ENCODE measurements around the gene ALDH1A2. TPM values are rescaled to one million over a fixed set of nuclear protein-coding genes. Genes with fewer than 3 reads are reported as not detected.

ALDH1A2 gene
- polyA plus RNA-seq, 1 experiment: 0.68 TPM

- TF ChIP-seq, protein P1, sequence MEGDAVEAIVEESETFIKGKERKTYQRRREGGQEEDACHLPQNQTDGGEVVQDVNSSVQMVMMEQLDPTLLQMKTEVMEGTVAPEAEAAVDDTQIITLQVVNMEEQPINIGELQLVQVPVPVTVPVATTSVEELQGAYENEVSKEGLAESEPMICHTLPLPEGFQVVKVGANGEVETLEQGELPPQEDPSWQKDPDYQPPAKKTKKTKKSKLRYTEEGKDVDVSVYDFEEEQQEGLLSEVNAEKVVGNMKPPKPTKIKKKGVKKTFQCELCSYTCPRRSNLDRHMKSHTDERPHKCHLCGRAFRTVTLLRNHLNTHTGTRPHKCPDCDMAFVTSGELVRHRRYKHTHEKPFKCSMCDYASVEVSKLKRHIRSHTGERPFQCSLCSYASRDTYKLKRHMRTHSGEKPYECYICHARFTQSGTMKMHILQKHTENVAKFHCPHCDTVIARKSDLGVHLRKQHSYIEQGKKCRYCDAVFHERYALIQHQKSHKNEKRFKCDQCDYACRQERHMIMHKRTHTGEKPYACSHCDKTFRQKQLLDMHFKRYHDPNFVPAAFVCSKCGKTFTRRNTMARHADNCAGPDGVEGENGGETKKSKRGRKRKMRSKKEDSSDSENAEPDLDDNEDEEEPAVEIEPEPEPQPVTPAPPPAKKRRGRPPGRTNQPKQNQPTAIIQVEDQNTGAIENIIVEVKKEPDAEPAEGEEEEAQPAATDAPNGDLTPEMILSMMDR (IDR thresholded peaks at IDR 0.05; ENCODE audit: low read depth, low read length): no peak
- DNase-seq (ENCODE audit: low read depth, low spot score): no peak
- Histone ChIP-seq H3K4me3 (ENCODE audit: low read depth, low read length) (no peak overlapping the region), H3K27ac (ENCODE audit: low read depth, low read length) (no peak overlapping the region), H3K9me3 (ENCODE audit: control insufficient read depth, insufficient read depth, low read length) (peaks cover 8% of the 10 kb centered on the region; the same call in 1 of the 2 replicates), H3K27me3 (ENCODE audit: control insufficient read depth, insufficient read depth, low read length) (peaks cover 35% of the 10 kb centered on the region)
- CTCF ChIA-PET: no interaction called here
- POLR2A ChIA-PET: no interaction called here
Observed at GRCh38 chr15:58064980-58065444, 499 bp downstream of the ALDH1A2 start.

- Histone ChIP-seq H3K27me3 (ENCODE audit: control insufficient read depth, insufficient read depth, low read length) (peaks cover 33% of the 10 kb centered on the region), H3K9me3 (ENCODE audit: control insufficient read depth, insufficient read depth, low read length) (peaks cover 8% of the 10 kb centered on the region; the same call in 1 of the 2 replicates), H3K27ac (ENCODE audit: low read depth, low read length) (no peak overlapping the region), H3K4me3 (ENCODE audit: low read depth, low read length) (no peak overlapping the region)
- DNase-seq (ENCODE audit: low read depth, low spot score): no peak
- CTCF ChIA-PET: interaction anchor here (1.6 kb wide), 1 partner anchor 22 kb away, joined by 5 read pairs; no protein-coding TSS in a partner anchor
- TF ChIP-seq, protein P1 (IDR thresholded peaks at IDR 0.05; ENCODE audit: low read depth, low read length): no peak
- POLR2A ChIA-PET: no interaction called here
Observed at GRCh38 chr15:58064082-58064979, 1.2 kb downstream of the ALDH1A2 start.

DNA sequence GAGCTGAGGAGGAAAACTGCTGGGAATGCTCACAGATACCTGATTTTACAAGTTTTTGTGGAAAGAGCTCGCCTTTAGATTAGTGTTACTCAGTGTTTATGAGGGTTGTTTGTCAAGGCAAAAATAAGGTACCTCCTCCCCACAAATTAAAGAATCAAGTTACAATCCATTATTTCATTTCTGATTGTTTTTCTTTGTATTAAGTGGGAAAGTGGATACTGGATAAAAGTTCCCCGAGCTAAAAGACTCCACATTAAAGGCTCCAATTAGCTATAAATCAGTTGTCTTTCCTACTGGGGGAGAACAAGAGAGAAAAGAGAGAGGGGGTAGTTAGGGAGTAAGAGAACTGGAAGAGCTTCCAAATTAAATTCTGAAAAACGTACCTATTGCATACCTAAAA lies 1.9 kb downstream of the ALDH1A2 start:
- POLR2A ChIA-PET: no interaction called here
- Histone ChIP-seq H3K27me3 (ENCODE audit: control insufficient read depth, insufficient read depth, low read length) (peaks cover 31% of the 10 kb centered on the region), H3K27ac (ENCODE audit: low read depth, low read length) (no peak overlapping the region), H3K9me3 (ENCODE audit: control insufficient read depth, insufficient read depth, low read length) (peaks cover 8% of the 10 kb centered on the region; the same call in 1 of the 2 replicates), H3K4me3 (ENCODE audit: low read depth, low read length) (no peak overlapping the region)
- no peak for DNase-seq (ENCODE audit: low read depth, low spot score)
- CTCF ChIA-PET: interaction anchor here (1.6 kb wide), 1 partner anchor 21 kb away, joined by 5 read pairs; no protein-coding TSS in a partner anchor
- TF ChIP-seq, protein P1 (IDR thresholded peaks at IDR 0.05; ENCODE audit: low read depth, low read length): no peak

- no peak for DNase-seq (ENCODE audit: low read depth, low spot score)
- H3K4me3 ChIP-seq (ENCODE audit: low read depth, low read length): no peak overlapping the region
- H3K9me3 ChIP-seq (ENCODE audit: control insufficient read depth, insufficient read depth, low read length): peaks cover 8% of the 10 kb centered on the region; the same call in 1 of the 2 replicates
- H3K27me3 ChIP-seq (ENCODE audit: control insufficient read depth, insufficient read depth, low read length): peaks cover 30% of the 10 kb centered on the region
- no peak overlapping the region for H3K27ac ChIP-seq (ENCODE audit: low read depth, low read length)
- CTCF ChIA-PET: interaction anchor here (1.6 to 2.2 kb wide), 2 partner anchors 8 to 20 kb away, joined by 5 to 13 read pairs; no protein-coding TSS in a partner anchor
- TF ChIP-seq, protein P1 (IDR thresholded peaks at IDR 0.05; ENCODE audit: low read depth, low read length): no peak
- POLR2A ChIA-PET: no interaction called here
Observed at GRCh38 chr15:58062983-58063382, 2.5 kb downstream of the ALDH1A2 start.

GRCh38 chr15:58062175-58062574 lies 3.3 kb downstream of the ALDH1A2 start:
- Histone ChIP-seq H3K27ac (ENCODE audit: low read depth, low read length) (no peak overlapping the region), H3K9me3 (ENCODE audit: control insufficient read depth, insufficient read depth, low read length) (peaks cover 8% of the 10 kb centered on the region; the same call in 1 of the 2 replicates), H3K27me3 (ENCODE audit: control insufficient read depth, insufficient read depth, low read length) (peaks cover 30% of the 10 kb centered on the region), H3K4me3 (ENCODE audit: low read depth, low read length) (no peak overlapping the region)
- ChIA-PET POLR2A (no interaction called here), CTCF (interaction anchor here (0.6 to 2.2 kb wide), 2 partner anchors 9 to 281 kb away, joined by 3 to 13 read pairs; no protein-coding TSS in a partner anchor)
- TF ChIP-seq, protein P1 (IDR thresholded peaks at IDR 0.05; ENCODE audit: low read depth, low read length): no peak
- no peak for DNase-seq (ENCODE audit: low read depth, low spot score)
